GOT3 (cell line): ENCODE data around the gene ZNF133.
"Not testable (repeated sequence)": the region's sequence is repeated elsewhere in the genome, so short reads cannot be mapped to it uniquely, and the experiment has no call there.

Experiments used
- DNase-seq: peaks from one replicate; lab custom pipeline; 2025; ENCODE audit warnings: mixed read lengths; lab: John Stamatoyannopoulos, UW

ZNF133 gene

DNA sequence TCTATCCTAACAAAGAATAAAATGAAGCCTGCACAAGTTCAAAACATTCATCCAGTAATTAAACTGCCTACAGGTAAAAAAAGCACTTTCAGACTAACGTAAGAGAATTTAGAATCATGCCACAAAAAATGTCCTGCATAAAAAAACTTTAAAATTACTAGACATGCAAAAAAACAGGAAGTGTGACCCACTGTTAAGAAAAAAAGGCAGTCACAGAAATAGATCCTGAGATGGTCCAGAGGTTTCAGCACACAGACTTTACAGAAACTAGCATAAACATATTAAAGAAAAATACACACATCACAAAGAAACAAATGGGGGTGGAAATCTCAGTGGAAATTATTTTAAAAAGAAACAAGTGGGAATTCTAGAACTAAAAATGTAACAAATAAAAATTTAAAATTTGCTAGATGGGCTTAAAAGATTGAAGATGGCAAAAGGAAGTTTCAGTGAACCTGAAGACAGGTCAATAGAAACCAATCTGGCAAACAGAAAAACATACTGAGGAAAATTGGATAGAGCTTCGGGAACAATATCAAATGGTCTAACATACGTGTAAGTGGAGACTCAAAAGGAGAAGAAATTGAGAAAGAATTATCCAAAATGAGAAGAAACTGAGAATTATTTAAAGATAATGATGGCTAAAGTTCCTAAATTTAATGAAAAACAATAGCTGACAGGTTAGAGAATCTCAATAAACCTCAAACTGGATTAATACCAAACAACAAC lies 3.4 kb upstream of the ZNF133 start:
- no peak for DNase-seq

DNA sequence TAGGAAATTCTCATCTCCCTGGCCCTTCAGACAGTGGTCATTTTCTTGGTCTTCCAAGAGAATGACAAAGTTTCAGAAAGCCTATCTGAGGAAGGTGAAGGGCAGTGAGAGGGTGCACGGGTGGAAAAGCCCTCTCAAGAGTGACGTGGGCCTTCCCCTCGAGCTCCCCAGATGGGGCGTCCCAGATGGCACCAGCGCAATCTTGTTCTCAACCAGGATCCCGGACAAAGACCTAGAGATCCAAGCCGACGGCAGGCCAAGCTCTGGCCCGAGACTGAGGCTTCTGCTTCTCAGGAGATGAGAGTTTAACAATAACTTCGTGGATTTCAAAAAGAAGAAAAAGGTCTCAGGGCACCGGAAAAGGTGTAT lies 797 bp upstream of the ZNF133 start:
- DNase-seq: no peak

DNA sequence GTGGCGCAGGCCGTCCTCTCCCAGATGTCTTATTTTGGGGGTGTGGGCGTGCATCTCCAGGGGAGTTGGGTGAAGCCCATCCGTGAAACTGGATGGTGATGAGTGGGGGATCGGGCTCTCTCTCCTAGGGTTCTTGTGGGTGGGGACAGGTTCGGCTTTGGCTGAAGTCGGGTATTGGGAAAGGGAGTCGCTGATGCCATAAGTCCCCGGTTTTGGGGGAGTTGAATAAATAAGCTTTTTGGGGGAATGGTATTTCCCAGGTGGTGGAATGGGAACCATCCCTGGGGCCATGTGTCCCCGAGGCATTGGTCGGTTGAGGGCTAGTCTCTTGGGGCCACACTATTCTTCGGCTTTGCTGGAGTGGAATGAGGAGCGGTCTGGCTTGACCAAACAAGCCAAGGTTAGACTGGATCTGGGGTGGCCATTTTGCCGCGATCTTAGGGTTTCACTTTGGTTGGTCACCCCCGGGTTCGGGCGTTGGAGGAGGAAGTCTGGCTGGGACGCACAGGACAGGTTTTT lies 481 bp downstream of the ZNF133 start:
- no peak for DNase-seq

DNA sequence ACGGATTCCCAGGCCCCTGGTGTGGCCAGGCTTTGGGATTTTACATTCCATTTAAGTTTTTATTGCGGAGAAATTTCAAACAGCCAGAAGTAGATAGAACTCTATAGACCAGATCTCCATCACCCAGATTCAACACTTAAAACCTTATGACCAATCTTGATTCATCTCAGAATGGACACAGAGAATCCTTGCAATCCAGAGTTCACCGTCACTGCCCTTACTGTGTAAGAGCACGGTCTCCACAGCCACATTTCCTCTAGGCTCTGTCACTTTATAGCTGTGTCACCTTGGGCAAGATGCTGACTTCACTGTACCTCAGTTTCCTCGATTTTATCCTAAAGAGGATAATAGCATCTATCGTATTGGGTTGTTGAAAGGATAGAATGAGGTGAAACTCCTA lies 979 bp downstream of the ZNF133 start:
- no peak for DNase-seq

DNA sequence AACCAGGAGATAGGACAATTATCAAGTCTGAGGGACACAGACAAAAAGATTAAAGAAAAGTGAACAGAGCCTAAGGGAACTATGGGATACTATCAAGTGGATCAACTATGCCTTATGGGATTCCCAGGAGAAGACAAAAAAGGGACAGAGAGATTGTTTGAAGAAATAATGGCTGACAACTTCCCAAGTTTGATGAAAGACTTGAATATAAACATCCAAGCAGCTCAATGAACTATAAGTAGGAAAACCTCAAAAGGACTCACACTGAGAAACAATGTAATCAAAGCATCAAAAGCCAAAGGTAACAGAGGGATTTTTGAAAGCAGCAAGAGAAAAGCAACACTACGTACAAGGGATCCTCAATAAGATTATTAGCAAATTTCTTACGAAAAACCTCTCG lies 11.0 kb downstream of the ZNF133 start:
- DNase-seq: no peak

DNA sequence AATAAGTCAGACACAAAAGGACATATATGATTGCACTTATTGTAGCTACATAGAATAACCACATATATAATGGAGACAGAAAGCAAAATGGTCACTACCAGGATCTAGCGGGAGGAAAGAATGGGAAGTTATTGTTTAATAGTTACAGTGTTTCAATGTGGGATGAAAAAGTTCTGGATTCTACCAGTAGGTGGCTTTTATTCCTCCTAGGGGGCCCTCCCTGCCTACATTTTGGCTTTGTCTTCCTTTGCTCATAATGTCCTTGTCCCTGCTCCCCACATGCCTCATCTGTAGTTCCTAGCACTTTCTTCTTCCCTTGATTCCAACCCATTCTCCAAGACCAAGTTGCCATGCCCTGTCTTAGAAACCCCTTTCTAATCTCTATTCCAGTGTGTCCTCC lies 16.3 kb downstream of the ZNF133 start:
- DNase-seq: no peak

DNA sequence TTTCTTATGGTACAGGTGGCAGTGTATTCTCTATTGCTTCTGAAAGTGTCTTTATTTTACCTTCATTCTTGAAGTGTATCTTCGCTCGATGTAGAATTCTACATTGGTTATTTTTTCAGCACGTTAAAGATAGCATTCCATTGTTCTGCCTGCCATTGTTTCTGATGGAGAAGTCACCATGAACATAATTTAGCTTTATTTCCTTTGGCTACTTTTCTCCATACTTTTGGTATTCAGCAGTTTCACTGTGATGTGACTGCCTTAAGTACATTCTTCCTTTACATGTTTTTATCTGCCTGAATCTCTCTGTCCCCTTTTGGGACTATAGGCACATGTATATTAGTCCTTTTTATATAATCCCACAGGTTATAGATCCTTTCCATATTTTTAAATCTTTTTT lies 19.0 kb downstream of the ZNF133 start:
- no peak for DNase-seq

DNA sequence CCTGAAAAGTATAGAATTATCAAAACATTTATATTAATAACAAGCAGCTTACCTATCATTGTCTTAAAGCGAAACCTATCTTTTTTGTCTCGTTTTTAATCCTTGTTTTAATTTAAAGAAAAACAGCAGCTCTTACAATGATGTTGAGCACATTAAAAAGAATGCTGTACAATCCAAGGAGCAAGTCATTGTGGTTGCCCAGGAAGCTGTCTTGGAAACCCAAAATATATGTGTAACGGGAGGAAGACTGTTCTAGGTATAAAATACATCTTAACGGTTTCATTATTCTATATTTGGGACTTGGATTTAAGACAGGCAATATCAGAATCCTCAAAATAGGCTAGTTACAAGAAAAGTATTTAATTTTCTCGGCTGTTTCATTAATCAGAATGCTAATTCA lies 21.7 kb downstream of the ZNF133 start:
- DNase-seq: no peak

DNA sequence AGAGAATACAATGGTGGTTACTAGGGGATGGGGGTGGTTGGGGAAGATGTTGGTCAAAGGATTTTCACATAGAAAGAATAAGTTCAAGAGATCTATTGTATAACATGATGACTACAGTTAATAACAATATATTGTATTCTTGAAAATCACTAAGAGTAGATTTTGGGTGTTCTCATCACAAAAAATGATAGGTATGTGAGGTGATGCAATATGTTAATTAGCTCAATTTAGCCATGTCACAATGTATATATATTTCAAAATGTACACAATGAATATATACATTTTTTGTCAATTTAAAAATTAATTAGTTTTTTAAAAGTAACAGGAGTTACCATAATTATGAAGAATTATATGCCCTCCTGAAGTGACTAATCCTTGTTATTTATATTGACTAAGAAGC lies 22.3 kb downstream of the ZNF133 start:
- no peak for DNase-seq

DNA sequence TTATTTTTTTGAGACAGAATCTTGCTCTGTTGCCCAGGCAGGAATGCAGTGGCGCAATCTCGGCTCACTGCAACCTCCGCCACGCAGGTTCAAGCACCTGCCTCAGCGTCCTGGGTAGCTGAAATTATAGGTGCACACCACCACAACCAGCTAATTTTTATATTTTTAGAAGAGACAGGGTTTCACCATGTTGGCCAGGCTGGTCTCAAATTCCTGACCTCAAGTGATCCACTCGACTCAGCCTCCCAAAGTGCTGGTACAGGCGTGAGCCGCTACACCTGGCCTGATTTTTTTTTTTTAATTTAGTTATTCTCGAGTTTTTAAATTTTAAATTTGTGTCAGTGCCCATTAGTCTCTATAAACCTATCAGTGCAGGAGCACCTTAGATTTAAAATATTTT lies 24.4 kb downstream of the ZNF133 start:
- DNase-seq: no peak

DNA sequence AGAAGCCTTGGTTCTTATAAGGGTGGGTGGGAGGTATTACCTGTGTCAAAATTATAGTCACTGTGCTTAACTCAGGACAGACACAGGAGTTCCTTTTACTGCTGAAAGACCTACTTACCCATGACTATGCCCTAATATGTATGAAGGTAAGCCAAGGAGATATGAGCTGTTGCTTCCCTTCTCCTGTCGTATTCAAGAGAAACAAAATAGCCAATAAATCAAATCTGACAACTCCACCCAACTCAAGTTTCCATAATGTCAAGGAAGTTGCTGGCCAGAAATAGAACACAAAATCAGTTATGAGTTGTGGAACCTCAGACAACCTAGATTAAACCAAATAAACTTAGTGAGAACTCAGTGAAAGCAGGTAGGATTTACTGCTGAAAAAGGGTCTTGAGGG lies 25.1 kb downstream of the ZNF133 start:
- DNase-seq: no peak

DNA sequence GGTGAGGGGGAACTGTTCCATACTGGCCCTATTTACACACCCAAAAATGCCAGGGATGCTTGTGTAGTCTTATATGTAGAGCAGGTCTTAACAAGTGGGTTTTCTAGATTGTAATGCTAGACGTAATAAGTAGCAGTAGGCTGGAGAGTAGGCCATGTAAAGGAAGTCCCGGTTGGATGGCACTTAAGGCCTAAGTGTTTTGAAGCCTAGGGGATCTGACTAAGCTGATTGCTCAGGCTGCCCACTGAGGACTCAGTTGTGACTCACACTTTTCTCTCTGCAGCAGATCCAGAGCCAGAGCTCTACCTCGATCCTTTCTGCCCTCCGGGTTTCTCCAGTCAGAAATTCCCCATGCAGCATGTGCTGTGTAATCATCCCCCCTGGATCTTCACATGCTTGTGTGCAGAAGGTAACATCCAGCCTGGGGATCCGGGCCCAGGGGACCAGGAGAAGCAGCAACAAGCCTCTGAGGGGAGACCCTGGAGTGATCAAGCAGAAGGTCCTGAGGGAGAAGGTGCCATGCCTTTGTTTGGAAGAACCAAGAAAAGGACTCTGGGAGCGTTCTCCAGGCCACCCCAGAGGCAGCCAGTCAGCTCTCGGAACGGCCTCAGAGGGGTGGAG lies 26.6 kb downstream of the ZNF133 start:
- DNase-seq: no peak

DNA sequence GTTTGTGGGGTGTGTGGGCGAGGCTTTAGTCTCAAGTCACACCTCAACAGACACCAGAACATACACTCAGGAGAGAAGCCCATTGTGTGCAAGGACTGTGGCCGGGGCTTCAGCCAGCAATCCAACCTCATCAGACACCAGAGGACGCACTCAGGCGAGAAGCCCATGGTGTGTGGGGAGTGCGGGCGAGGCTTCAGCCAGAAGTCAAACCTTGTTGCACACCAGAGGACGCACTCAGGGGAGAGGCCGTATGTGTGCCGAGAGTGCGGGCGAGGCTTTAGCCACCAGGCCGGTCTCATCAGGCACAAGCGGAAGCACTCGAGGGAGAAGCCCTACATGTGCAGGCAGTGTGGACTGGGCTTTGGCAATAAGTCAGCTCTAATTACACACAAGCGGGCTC lies 27.8 kb downstream of the ZNF133 start:
- no peak for DNase-seq

DNA sequence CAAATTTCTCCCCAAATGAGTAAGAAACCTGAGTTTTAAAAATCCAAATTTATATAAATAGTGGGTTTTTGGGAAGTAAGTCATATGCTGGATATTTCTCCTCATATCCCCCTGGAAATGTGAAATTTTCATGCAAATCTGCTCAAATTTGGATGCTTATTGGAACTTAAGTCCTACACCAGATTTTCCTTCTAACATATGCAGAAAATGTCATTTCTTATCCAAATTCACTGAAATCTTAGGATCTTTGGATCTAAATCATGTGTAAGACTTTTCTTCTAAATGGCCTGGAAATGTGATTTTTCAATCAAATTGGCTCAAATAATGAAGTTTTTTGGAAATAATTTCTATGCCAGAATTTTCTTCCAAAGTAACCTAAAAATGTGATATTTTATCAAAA lies 33.0 kb downstream of the ZNF133 start:
- no peak for DNase-seq

DNA sequence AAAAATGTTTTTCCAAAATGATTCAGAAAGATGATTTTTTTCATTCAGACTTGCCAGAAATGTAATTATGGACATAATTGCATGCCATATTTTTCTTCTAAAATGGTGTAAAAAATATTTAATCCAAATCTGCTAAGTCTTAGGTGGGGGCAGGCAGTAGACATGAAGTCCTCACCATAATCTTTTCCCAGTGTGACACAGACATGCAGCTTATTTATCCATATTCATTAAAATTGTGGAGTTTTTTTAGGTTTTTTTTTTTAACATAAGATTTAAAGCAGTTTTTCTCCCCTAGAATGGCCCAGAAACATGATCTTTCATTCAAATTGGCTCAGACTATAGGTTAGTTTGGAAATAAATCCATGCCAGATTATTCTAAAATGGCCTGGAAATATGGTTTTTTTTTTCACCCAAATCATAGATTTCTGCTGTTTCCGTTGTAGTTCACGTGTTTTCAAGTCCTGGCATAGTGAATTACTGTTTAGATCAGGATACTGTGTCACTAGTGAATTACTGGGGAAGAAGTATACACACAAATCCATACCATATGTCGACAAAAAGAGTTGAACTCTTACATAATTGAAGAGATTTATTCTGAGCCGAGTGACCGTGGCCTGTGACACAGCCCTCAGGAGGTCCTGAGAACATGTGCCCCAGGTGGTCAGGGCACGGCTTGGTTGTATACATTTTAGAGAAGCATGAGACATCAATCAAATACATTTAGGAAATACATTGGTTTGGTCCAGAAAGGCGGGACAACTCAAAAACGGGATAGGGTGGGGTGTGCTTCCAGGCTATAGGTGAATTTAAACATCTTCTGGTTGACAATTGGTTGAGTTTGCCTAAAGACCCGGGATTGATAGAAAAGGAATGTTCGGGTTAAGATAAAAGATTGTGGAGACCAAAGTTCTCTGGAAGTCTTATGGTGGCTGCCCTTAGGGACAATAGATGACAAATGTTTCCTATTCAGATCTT lies 33.9 kb downstream of the ZNF133 start:
- no peak for DNase-seq

DNA sequence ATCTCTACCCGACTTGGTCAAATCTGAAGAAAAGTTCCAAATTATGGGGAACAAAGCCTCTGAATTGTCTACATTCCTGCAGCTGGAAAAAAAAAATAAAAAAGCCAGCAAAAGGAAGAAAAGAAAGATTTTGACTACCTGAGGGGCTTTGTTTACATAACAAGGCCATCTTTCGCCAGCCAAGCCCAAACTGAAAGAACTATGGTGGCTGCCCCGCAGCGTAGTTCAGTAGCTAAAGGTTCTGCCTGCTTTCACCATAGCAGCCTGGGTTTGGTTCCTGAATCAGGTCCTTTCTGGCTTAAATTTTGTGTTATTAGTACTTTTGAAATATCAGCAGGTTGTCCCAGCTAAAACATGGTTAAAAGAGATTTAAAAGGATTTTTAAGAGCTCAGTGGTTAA lies 35.4 kb downstream of the ZNF133 start:
- no peak for DNase-seq

DNA sequence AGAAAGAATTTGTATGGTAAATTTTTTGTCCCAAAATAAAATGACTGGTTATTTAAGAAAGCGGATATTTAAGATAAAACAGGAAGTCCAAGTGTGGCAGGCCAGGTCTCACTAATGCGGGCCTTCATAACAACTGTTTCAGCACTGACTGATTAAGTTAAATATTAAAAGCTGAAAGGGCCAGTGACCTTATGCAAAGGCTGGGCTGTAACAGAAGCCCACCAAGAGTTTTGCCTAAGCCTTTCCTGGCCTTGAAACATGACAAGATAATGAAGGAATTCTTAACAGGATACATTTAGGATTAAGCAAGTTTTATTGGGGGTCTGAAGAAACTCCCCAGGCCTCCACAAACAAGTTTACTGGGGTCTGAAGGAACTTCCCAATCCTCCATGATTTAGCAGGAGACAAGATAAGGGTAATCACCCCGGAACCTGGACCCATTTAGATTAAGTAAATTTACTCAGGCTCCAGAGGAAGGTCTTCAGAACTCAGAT lies 36.3 kb downstream of the ZNF133 start:
- DNase-seq: no peak

DNA sequence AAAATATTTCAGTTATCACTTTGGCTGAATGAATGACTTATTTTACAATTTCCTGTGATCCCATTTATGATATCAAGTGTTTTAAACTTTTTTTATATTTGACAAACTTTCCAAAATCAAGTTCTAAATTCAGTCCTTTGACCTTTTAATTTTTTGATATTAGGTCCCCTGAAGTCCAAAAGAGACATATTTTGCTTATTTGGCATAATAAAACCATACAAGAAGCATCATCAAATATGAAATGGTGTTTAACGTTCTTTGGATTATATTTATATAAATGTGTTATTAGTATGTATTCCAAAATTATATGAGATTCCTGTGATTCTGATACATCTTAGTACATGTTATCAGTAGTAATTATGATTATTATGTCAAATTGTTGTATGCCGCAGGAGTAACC lies 38.7 kb downstream of the ZNF133 start:
- DNase-seq: no peak

DNA sequence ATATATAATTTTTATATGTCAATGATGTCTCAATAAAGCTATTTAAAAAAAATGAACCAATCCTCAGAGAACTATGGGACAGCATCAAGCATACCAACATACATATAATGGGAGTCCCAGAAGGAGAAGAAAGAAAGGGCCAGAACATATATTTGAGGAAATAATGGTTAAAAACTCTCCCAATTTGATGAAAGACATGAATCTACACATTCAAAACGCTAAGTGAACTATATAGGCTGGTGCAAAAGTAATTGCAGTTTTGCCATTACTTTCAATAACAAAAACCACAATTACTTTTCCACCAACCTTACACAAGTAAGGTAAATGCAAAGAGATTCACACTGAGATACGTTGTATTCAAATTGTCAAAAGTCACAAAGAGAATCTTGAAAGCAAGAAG lies 43.4 kb downstream of the ZNF133 start:
- no peak for DNase-seq

DNA sequence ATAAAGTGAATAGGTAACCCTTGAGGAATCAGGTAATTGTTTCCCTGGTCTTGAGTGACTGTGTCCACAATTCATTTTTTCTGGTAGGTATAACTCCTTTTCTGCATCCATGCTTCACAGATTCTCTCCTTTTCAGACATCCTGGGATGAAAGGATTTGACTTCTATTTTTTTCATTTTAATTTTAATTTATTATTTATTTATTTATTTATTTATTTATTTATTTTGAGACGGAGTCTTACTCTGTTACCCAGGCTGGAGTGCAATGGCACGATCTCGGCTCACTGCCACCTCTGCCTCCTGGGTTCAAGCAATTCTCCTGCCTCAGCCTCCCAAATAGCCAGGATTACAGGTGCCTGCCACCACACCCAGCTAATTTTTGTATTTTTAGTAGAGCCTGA lies 61.4 kb downstream of the ZNF133 start:
- DNase-seq: not testable (repeated sequence)

DNA sequence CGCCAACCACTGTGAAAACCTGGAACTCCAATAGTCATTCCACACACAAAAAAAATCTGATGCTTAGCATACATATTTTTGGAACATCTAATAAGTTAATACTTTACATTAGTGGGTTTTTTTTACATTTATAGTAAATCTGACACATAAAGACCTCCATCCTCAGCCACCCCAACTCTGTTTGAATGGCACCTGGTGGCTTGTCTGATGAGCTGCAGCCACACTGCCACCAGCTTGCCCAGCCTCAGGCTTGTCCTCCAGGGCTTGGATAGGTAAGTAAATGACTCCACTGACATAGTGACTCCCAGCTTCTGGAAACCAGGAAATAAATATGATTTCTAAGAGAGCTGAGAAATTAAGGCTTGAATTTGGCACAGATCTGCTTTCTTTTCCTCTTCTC lies 71.5 kb downstream of the ZNF133 start:
- DNase-seq: no peak

DNA sequence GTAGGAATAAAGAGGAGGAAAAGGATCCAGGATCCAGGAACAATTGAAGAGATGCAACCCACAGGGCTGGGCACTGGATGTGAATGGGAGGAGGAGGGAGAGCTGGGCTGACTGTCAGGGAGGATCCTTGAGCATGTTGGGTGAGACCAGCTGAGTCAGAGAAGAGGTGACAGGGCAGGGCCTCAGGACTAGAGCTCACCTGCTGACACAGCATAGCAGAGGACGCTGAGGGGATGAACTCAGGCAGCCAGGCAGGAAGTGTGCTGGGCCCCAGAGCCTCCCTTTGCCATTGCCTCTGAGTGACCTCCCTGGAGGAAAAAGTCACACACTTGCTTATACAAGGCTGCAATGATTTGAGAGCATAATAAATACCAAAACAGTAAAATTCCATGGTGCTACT lies 72.3 kb downstream of the ZNF133 start:
- DNase-seq: no peak

DNA sequence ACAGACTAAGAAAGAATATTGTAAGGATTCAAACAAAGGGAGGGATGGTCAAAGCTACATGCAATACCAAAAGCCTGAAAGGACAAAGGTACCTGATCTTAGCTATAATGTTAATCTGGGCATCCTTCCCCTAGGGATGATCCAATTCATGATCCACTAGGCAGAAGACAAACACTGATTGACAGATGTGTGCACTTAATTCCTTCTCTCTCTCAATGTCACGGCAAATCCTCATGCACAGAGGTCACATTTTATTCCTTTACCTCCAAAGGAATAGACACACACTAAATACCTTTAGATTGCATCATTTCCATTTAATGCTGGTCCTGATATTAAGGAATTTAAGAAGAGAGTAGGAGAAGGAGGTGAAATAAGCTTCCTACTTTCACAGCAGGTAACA lies 73.4 kb downstream of the ZNF133 start:
- DNase-seq: no peak
